ENCODE data around the gene DGCR6. TPM values are rescaled to one million over a fixed set of nuclear protein-coding genes. Genes with fewer than 3 reads are reported as not detected.
"Not testable (repeated sequence)": the region's sequence is repeated elsewhere in the genome, so short reads cannot be mapped to it uniquely, and the experiment has no call there.

DGCR6 gene
- total RNA-seq, 1 donor from 2014 or later, result 1.5 TPM

DNA sequence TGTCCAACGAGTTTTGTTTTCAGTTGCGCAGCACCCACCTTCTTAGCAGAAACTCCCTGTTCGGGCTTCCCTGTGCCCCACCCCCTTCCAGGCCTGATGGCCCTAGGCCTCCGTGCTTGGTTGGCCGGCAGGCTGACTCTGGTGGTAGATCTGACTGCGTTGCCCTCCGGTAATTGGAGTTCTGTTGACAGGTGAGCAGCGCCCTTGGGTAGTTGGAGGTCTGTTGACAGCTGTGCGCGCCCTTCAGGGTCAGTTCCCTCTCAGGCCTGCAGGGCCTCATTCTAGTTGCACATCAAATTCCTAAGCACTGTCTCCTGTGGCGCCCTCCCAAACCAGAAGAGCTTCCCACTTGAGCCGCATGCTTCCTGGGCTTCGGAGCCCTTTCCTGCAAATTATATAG is 776 bp downstream of the DGCR6 start:
- no peak overlapping the region for H3K27ac ChIP-seq
- no peaks in the 10 kb centered on the region for H3K4me1 ChIP-seq
- DNase-seq (ENCODE audit: extremely low spot score in 2 of 2), result no peak
- TF ChIP-seq POLR2AphosphoS5 (IDR thresholded peaks at IDR 0.05; ENCODE audit: insufficient read depth in 1 of 2, low read depth in 1 of 2), result no peak
- no peaks in the 10 kb centered on the region for H3K36me3 ChIP-seq
- intact Hi-C loops (cut with DNase I), result no loop called here
- H3K9me3 ChIP-seq, result no peaks in the 10 kb centered on the region
- H3K27me3 ChIP-seq, result no peaks in the 10 kb centered on the region
- no peak overlapping the region for H3K4me3 ChIP-seq

DNA sequence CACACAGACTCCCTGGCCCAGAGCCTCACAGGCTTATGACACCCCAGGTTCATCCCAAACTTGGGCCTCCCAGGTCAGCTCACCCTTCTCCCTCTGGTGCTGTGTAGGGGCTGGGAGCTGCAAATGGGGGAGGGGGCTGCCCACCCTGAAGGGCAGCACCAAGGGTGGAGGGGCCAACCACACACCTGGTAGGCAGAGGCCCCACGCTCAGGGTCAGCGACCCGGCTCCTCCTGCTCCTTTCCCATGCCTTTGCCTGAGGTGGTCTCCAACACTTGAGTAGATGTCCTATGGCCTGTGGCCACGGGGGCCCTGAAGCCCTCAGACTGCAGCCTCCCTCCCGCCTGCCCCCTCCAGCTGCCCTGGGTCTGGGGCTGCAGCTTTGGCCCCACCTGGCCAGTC is 3.4 kb downstream of the DGCR6 start:
- DNase-seq (ENCODE audit: extremely low spot score in 2 of 2), result no peak
- H3K36me3 ChIP-seq, result no peaks in the 10 kb centered on the region
- H3K9me3 ChIP-seq, result no peaks in the 10 kb centered on the region
- TF ChIP-seq POLR2AphosphoS5 (IDR thresholded peaks at IDR 0.05; ENCODE audit: insufficient read depth in 1 of 2, low read depth in 1 of 2) (no peak), POLR2A (IDR thresholded peaks at IDR 0.05) (no peak)
- TF ChIP-seq, protein P1, sequence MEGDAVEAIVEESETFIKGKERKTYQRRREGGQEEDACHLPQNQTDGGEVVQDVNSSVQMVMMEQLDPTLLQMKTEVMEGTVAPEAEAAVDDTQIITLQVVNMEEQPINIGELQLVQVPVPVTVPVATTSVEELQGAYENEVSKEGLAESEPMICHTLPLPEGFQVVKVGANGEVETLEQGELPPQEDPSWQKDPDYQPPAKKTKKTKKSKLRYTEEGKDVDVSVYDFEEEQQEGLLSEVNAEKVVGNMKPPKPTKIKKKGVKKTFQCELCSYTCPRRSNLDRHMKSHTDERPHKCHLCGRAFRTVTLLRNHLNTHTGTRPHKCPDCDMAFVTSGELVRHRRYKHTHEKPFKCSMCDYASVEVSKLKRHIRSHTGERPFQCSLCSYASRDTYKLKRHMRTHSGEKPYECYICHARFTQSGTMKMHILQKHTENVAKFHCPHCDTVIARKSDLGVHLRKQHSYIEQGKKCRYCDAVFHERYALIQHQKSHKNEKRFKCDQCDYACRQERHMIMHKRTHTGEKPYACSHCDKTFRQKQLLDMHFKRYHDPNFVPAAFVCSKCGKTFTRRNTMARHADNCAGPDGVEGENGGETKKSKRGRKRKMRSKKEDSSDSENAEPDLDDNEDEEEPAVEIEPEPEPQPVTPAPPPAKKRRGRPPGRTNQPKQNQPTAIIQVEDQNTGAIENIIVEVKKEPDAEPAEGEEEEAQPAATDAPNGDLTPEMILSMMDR (IDR thresholded peaks at IDR 0.05), result no peak
- H3K27me3 ChIP-seq, result no peaks in the 10 kb centered on the region
- no peaks in the 10 kb centered on the region for H3K4me1 ChIP-seq
- intact Hi-C loops (cut with DNase I), result no loop called here
- H3K27ac ChIP-seq, result no peak overlapping the region
- H3K4me3 ChIP-seq, result no peak overlapping the region

- H3K4me1 ChIP-seq; intact Hi-C loops (cut with DNase I); H3K4me3 ChIP-seq; H3K9me3 ChIP-seq; H3K27ac ChIP-seq; DNase-seq (ENCODE audit: extremely low spot score in 2 of 2); H3K36me3 ChIP-seq; H3K27me3 ChIP-seq: not testable (repeated sequence)
Observed at GRCh38 chr22:18911535-18911934, 5.4 kb downstream of the DGCR6 start.

DNA sequence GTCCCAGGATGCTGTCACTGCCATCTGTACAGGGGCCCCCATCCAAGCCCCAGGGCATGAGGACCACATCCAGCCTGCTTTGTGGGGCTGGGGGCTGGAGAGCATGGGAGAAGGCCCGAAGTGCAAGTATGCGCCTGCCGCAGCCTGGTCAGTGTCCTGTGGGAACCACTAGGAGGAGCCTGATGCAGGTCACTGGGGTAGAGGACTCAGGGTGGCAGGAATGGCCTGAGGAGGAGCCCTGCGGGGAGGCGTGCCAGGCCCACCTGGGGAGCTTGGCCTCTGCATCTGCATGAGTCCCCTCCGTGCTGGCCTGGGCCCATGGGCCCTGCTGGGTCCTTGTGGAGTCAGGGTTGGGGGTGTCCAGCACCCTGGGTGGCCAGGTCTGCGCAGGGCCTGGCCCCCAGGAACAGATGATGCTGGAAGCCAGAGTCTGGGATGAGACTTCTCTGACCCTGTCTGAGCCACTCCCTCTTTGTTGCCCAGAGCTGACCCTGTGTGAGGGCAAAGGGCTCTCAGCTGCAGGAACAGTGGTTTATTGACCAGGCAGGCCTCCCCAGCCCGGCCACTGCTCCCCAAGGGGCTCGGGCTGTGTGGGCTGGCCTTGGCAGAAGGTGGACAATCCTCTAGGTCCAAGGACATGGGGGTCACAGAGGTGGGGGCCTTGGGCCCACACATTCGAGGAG is 6.3 kb downstream of the DGCR6 start:
- DNase-seq (ENCODE audit: extremely low spot score in 2 of 2); H3K27ac ChIP-seq; intact Hi-C loops (cut with DNase I); H3K27me3 ChIP-seq; H3K36me3 ChIP-seq; H3K4me1 ChIP-seq; H3K9me3 ChIP-seq; H3K4me3 ChIP-seq: not testable (repeated sequence)

DNA sequence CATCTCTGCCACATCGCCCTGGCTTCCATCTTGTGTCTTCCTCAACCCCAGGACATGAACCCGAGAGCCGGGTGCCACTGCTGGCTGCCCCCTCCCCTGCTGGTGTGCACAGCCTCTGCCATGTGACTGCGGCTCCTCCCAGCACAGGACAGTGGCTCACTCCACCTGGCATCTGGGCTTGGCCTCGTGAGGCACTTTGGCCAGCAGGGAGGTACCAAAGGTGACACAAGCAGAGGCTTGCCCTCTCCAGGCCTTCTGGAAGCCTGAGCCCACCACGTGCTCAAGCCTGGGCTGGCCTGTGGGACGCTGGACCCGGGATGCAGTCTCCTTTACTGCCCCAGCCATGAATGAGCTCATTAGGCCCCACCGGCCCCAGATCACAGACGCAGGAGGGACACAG is 8.4 kb downstream of the DGCR6 start:
- H3K27ac ChIP-seq; intact Hi-C loops (cut with DNase I); H3K4me3 ChIP-seq; DNase-seq (ENCODE audit: extremely low spot score in 2 of 2); H3K27me3 ChIP-seq; H3K9me3 ChIP-seq; H3K4me1 ChIP-seq; H3K36me3 ChIP-seq: not testable (repeated sequence)

GRCh38 chr22:18915550-18915949 is 9.4 kb downstream of the DGCR6 start:
- not testable (repeated sequence) for H3K4me1 ChIP-seq

GRCh38 chr22:18917818-18918217 is 11.7 kb downstream of the DGCR6 start:
- H3K9me3 ChIP-seq; H3K27ac ChIP-seq; H3K4me1 ChIP-seq; H3K36me3 ChIP-seq; H3K4me3 ChIP-seq; DNase-seq (ENCODE audit: extremely low spot score in 2 of 2); intact Hi-C loops (cut with DNase I); H3K27me3 ChIP-seq: not testable (repeated sequence)

More at GRCh38 chr22:18915550-18915949, 9.4 kb downstream of the DGCR6 start:
- DNase-seq (ENCODE audit: extremely low spot score in 2 of 2); H3K9me3 ChIP-seq; H3K27me3 ChIP-seq; H3K36me3 ChIP-seq; intact Hi-C loops (cut with DNase I); H3K27ac ChIP-seq; H3K4me3 ChIP-seq: not testable (repeated sequence)

- H3K4me3 ChIP-seq; DNase-seq (ENCODE audit: extremely low spot score in 2 of 2); H3K27ac ChIP-seq; H3K36me3 ChIP-seq; H3K9me3 ChIP-seq; H3K4me1 ChIP-seq; intact Hi-C loops (cut with DNase I); H3K27me3 ChIP-seq: not testable (repeated sequence)
Observed at GRCh38 chr22:18920257-18920902, 14.3 kb downstream of the DGCR6 start.
